Gastrocnemius medialis (tissue), 4 donors: Measurements from ENCODE around the gene GDPD5. TPM values are rescaled to one million over a fixed set of nuclear protein-coding genes. Genes with fewer than 3 reads are reported as not detected.

ENCODE experiments used
- ATAC-seq, 2 donors: fragments of 150-250 bp; one replicate each; pipeline ENCODE4 v1.9.1; 2016
- DNase-seq, 2 donors: peaks; one replicate each; pipeline ENCODE4 v3.0.0-alpha.2; 2019
- H3K27ac ChIP-seq, 4 donors: fragments of 200-600 bp; sonication (generic); 1 replicate in 1 of 4; 2 replicates in 3 of 4; pipeline ENCODE4 v1.5.1; 2016 to 2018; ENCODE audit warnings: mild to moderate bottlenecking in 2 of 4, moderate library complexity in 1 of 4
- H3K27me3 ChIP-seq, 3 donors: fragments of 200-600 bp; sonication (generic) in 2 of 3; 1 replicate in 1 of 3; 2 replicates in 2 of 3; pipeline versions ENCODE4 v1.5.1 to v1.6.0; 2016 to 2019; ENCODE audit warnings: mild to moderate bottlenecking in 1 of 3, moderate library complexity in 1 of 3
- H3K36me3 ChIP-seq, 2 donors: fragments of 200-600 bp; sonication (generic) in 1 of 2; one replicate each; pipeline ENCODE4 v1.5.1; 2017 to 2018
- H3K4me1 ChIP-seq, 2 donors: fragments of 200-600 bp; sonication (generic) in 1 of 2; one replicate each; pipeline ENCODE4 v1.5.1; 2016 to 2017; ENCODE audit warnings: mild to moderate bottlenecking in 2 of 2
- H3K4me3 ChIP-seq, 4 donors: fragments of 200-600 bp; sonication (generic) in 3 of 4; 1 replicate in 1 of 4; 2 replicates in 3 of 4; pipeline ENCODE4 v1.5.1; 2016 to 2019; ENCODE audit warnings: mild to moderate bottlenecking in 2 of 4
- H3K9me3 ChIP-seq, 3 donors: fragments of 200-600 bp; sonication (generic) in 2 of 3; 1 replicate in 1 of 3; 2 replicates in 2 of 3; pipeline ENCODE4 v1.5.1; 2016 to 2019
- POLR2A ChIP-seq, 2 donors: fragments of 450-650 bp; IDR thresholded peaks; one replicate each; pipeline ENCODE4 v1.6.1; 2017; ENCODE audit warnings: antibody characterized with exemption in 2 of 2, mild to moderate bottlenecking in 2 of 2, moderate library complexity in 2 of 2
- in situ Hi-C, 4 donors: fragments of 200-750 bp; cut with MboI; loops; one replicate each; pipeline versions ENCODE4 v1.15.0 to v1.8.0; 2017; ENCODE audit warnings: low sequenced_read_pairs in 4 of 4
- intact Hi-C: fragments of 100-400 bp; cut with DNase I; formaldehyde crosslinking; loops from one replicate; pipeline ENCODE4 v1.15.1; 2023; ENCODE audit warnings: low total_unique reads
- total RNA-seq, 4 donors: library from RNA; depleted of rRNA; stranded (reverse); fragments of >200 nt; gene quantifications; one replicate each; pipeline versions ENCODE4 v1.1.0 to v1.2.3, GENCODE V29; 2016
- TF ChIP-seq, protein P1 (sequence below), 5 experiments: fragments of 450-650 bp in 3 of 5; fragments of 200-600 bp in 2 of 5; sonication (generic) in 2 of 5; IDR thresholded peaks in 4 of 5; conservative IDR thresholded peaks in 1 of 5; 1 replicate in 4 of 5; 2 replicates in 1 of 5; pipeline ENCODE4 v1.5.1; 2016 to 2019; ENCODE audit warnings: antibody characterized with exemption in 5 of 5, mild to moderate bottlenecking in 3 of 5, moderate library complexity in 3 of 5

Gene GDPD5
- total RNA-seq, 4 donors from 2014 or later = 5.6 to 12.6 (median 11.2) TPM

DNA sequence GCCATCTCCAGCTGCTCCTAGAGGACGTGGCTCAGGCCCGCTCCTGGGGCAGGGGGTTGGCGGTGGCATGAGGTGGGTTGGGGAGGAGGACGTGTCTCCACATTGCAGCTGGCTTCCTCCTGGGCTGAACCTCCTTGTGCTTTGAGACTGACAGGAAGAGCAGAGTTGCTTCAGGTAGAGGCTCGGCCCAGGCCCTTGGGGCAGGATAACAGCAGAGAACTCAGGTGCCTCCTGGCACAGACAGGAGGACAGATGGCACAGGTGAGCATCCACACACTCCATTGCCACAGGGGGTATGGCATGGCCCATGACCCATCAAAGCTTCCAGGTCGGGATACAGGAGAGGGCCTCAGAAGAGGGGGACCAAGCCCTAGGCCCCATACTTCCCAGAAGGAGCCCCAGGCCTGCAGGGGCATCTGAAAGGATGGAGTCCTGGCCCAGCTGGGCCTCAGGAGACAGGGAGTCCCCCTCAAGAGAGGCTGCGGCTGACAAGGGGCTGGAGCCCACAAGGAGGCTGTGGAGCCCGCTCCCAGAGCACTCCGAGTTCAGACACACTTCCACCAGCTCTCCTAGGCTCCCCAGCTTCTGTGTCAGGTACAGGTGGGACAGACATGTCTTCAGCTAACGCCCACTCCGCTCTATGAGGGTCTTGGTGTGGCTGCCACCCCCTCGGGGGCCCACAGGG is 90.7 kb downstream of the GDPD5 start:
- DNase-seq (no peak), ATAC-seq (no peak)
- TF ChIP-seq POLR2A (IDR thresholded peaks at IDR 0.05) = no peak
- TF ChIP-seq, protein P1, sequence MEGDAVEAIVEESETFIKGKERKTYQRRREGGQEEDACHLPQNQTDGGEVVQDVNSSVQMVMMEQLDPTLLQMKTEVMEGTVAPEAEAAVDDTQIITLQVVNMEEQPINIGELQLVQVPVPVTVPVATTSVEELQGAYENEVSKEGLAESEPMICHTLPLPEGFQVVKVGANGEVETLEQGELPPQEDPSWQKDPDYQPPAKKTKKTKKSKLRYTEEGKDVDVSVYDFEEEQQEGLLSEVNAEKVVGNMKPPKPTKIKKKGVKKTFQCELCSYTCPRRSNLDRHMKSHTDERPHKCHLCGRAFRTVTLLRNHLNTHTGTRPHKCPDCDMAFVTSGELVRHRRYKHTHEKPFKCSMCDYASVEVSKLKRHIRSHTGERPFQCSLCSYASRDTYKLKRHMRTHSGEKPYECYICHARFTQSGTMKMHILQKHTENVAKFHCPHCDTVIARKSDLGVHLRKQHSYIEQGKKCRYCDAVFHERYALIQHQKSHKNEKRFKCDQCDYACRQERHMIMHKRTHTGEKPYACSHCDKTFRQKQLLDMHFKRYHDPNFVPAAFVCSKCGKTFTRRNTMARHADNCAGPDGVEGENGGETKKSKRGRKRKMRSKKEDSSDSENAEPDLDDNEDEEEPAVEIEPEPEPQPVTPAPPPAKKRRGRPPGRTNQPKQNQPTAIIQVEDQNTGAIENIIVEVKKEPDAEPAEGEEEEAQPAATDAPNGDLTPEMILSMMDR (IDR thresholded peaks at IDR 0.05 in 4 of 5, conservative IDR thresholded peaks at IDR 0.05 in 1 of 5) = no peak
- Histone ChIP-seq H3K9me3 (no peaks in the 10 kb centered on the region), H3K27me3 (peaks cover 28 to 33% (median 30%) of the 10 kb centered on the region in 3 donors), H3K36me3 (no peaks in the 10 kb centered on the region), H3K4me3 (no peak overlapping the region), H3K27ac (no peak overlapping the region), H3K4me1 (peaks cover 0 to 5% of the 10 kb centered on the region in 2 donors)
- intact Hi-C loops (no loop called here), in situ Hi-C loops (no loop called here)

DNA sequence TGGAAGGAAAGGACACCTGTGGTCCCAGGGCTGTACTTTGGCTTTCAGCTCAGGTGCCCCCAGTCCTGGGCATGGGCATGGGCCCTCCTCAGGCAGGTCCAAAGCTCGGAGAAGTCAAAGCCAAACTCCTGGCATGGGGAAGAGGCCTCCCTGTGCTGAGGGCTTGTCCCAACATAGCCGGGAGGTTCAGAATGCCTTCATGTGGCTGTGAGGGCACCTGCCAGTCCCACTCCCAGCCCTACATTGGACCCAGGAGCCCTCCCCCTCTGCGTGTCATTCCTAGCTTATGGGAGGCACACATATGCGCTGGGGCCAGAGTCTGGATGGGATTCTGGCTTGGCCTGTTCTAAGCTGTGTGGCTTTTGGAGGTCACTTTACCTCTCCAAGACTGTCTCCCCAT is 91.7 kb downstream of the GDPD5 start:
- ATAC-seq (no peak), DNase-seq (no peak)
- peaks cover 0 to 5% of the 10 kb centered on the region in 2 donors for H3K4me1 ChIP-seq
- in situ Hi-C loops (no loop called here), intact Hi-C loops (no loop called here)
- no peaks in the 10 kb centered on the region for H3K36me3 ChIP-seq
- TF ChIP-seq, protein P1 (IDR thresholded peaks at IDR 0.05 in 4 of 5, conservative IDR thresholded peaks at IDR 0.05 in 1 of 5) = no peak
- no peak for TF ChIP-seq POLR2A (IDR thresholded peaks at IDR 0.05)
- no peaks in the 10 kb centered on the region for H3K9me3 ChIP-seq
- no peak overlapping the region for H3K27ac ChIP-seq
- H3K27me3 ChIP-seq = peaks cover 35 to 39% (median 37%) of the 10 kb centered on the region in 3 donors
- no peak overlapping the region for H3K4me3 ChIP-seq

GRCh38 chr11:75433443-75433842 is 92.3 kb downstream of the GDPD5 start:
- ATAC-seq (no peak), DNase-seq (no peak)
- no peak for TF ChIP-seq POLR2A (IDR thresholded peaks at IDR 0.05)
- TF ChIP-seq, protein P1 (IDR thresholded peaks at IDR 0.05 in 4 of 5, conservative IDR thresholded peaks at IDR 0.05 in 1 of 5) = no peak
- H3K27me3 ChIP-seq = peaks cover 40 to 45% (median 40%) of the 10 kb centered on the region in 3 donors
- intact Hi-C loops = no loop called here
- no peak overlapping the region for H3K4me3 ChIP-seq
- no peaks in the 10 kb centered on the region for H3K36me3 ChIP-seq
- H3K27ac ChIP-seq = no peak overlapping the region
- H3K4me1 ChIP-seq = peaks cover 0 to 5% of the 10 kb centered on the region in 2 donors
- H3K9me3 ChIP-seq = no peaks in the 10 kb centered on the region
- in situ Hi-C loops = no loop called here

- H3K36me3 ChIP-seq = no peaks in the 10 kb centered on the region
- no peaks in the 10 kb centered on the region for H3K9me3 ChIP-seq
- in situ Hi-C loops (no loop called here), intact Hi-C loops (no loop called here)
- no peak within 1 kb of the TSS for H3K27ac ChIP-seq
- TF ChIP-seq, protein P1 (IDR thresholded peaks at IDR 0.05 in 4 of 5, conservative IDR thresholded peaks at IDR 0.05 in 1 of 5) = no peak
- TF ChIP-seq POLR2A (IDR thresholded peaks at IDR 0.05) = no peak
- H3K27me3 ChIP-seq = peaks cover 40 to 49% (median 40%) of the 10 kb centered on the region in 3 donors
- DNase-seq (no peak), ATAC-seq (no peak)
- H3K4me3 ChIP-seq = no peak within 1 kb of the TSS
- peaks cover under 1 to 5% of the 10 kb centered on the region in 2 donors for H3K4me1 ChIP-seq
Measured at GRCh38 chr11:75432911-75433321, 92.8 kb downstream of the GDPD5 start, which contains the start of gene KLHL35. Gene KLHL35 (minus strand): TSS chr11:75433203. CDS start chr11:75430629, 2,574 bp downstream.
